Measurements from ENCODE around the gene CCDC9B.

Gene CCDC9B

GRCh38 chr15:40364251-40364650 is 23.5 kb upstream of the CCDC9B start:
- Histone ChIP-seq H3K4me3 (ENCODE audit: extremely low read depth, insufficient read depth, low read length, poor library complexity, severe bottlenecking) (no peak overlapping the region), H3K36me3 (ENCODE audit: control insufficient read depth, insufficient read depth, low read length) (no peaks in the 10 kb centered on the region), H3K4me1 (ENCODE audit: control insufficient read depth, insufficient read depth, low read length, poor library complexity, severe bottlenecking) (no peaks in the 10 kb centered on the region), H3K27ac (ENCODE audit: low read depth, low read length, severe bottlenecking) (no peak overlapping the region), H3K9me3 (ENCODE audit: control insufficient read depth, low read length) (no peaks in the 10 kb centered on the region)
- 70 to 81% methylated on average over 1 to 6 of the region's 6 CpGs for WGBS, 2 experiments (ENCODE audit: insufficient coverage in 2 of 2)

- H3K36me3 ChIP-seq (ENCODE audit: control insufficient read depth, insufficient read depth, low read length), result no peaks in the 10 kb centered on the region
- H3K4me1 ChIP-seq (ENCODE audit: control insufficient read depth, insufficient read depth, low read length, poor library complexity, severe bottlenecking), result no peaks in the 10 kb centered on the region
- H3K9me3 ChIP-seq (ENCODE audit: control insufficient read depth, low read length), result no peaks in the 10 kb centered on the region
- WGBS, 2 experiments (ENCODE audit: insufficient coverage in 2 of 2), result 87 to 89% methylated on average over 6 to 7 of the region's 8 CpGs
- no peak overlapping the region for H3K4me3 ChIP-seq (ENCODE audit: extremely low read depth, insufficient read depth, low read length, poor library complexity, severe bottlenecking)
- H3K27ac ChIP-seq (ENCODE audit: low read depth, low read length, severe bottlenecking), result no peak overlapping the region
Observed at GRCh38 chr15:40363611-40364010, 22.9 kb upstream of the CCDC9B start.

GRCh38 chr15:40361640-40362039 is 20.9 kb upstream of the CCDC9B start:
- Histone ChIP-seq H3K4me1 (ENCODE audit: control insufficient read depth, insufficient read depth, low read length, poor library complexity, severe bottlenecking) (no peaks in the 10 kb centered on the region), H3K4me3 (ENCODE audit: extremely low read depth, insufficient read depth, low read length, poor library complexity, severe bottlenecking) (no peak overlapping the region), H3K27ac (ENCODE audit: low read depth, low read length, severe bottlenecking) (no peak overlapping the region), H3K36me3 (ENCODE audit: control insufficient read depth, insufficient read depth, low read length) (no peaks in the 10 kb centered on the region), H3K9me3 (ENCODE audit: control insufficient read depth, low read length) (no peaks in the 10 kb centered on the region)
- 83 to 100% methylated on average over 1 to 2 of the region's 2 CpGs for WGBS, 2 experiments (ENCODE audit: insufficient coverage in 2 of 2)

- 85 to 87% methylated on average over 2 of the region's 4 CpGs for WGBS, 2 experiments (ENCODE audit: insufficient coverage in 2 of 2)
- Histone ChIP-seq H3K4me1 (ENCODE audit: control insufficient read depth, insufficient read depth, low read length, poor library complexity, severe bottlenecking) (no peaks in the 10 kb centered on the region), H3K9me3 (ENCODE audit: control insufficient read depth, low read length) (no peaks in the 10 kb centered on the region), H3K27ac (ENCODE audit: low read depth, low read length, severe bottlenecking) (no peak overlapping the region), H3K36me3 (ENCODE audit: control insufficient read depth, insufficient read depth, low read length) (no peaks in the 10 kb centered on the region), H3K4me3 (ENCODE audit: extremely low read depth, insufficient read depth, low read length, poor library complexity, severe bottlenecking) (no peak overlapping the region)
Observed at GRCh38 chr15:40360015-40360414, 19.3 kb upstream of the CCDC9B start.

- Histone ChIP-seq H3K9me3 (ENCODE audit: control insufficient read depth, low read length) (no peaks in the 10 kb centered on the region), H3K36me3 (ENCODE audit: control insufficient read depth, insufficient read depth, low read length) (no peaks in the 10 kb centered on the region), H3K27ac (ENCODE audit: low read depth, low read length, severe bottlenecking) (no peak overlapping the region), H3K4me3 (ENCODE audit: extremely low read depth, insufficient read depth, low read length, poor library complexity, severe bottlenecking) (peak overlapping the region; percentile 43), H3K4me1 (ENCODE audit: control insufficient read depth, insufficient read depth, low read length, poor library complexity, severe bottlenecking) (peaks cover 5% of the 10 kb centered on the region)
- 12 to 13% methylated on average over 20 to 21 of the region's 31 CpGs for WGBS, 2 experiments (ENCODE audit: insufficient coverage in 2 of 2)
Observed at GRCh38 chr15:40358471-40359353, 18.0 kb upstream of the CCDC9B start.

- H3K9me3 ChIP-seq (ENCODE audit: control insufficient read depth, low read length), result no peaks in the 10 kb centered on the region
- WGBS, 2 experiments (ENCODE audit: insufficient coverage in 2 of 2), result 2 to 6% methylated on average over 37 to 58 of the region's 82 CpGs
- H3K4me3 ChIP-seq (ENCODE audit: extremely low read depth, insufficient read depth, low read length, poor library complexity, severe bottlenecking), result peak within 1 kb of the TSS; percentile 43
- no peak within 1 kb of the TSS for H3K27ac ChIP-seq (ENCODE audit: low read depth, low read length, severe bottlenecking)
- no peaks in the 10 kb centered on the region for H3K36me3 ChIP-seq (ENCODE audit: control insufficient read depth, insufficient read depth, low read length)
- H3K4me1 ChIP-seq (ENCODE audit: control insufficient read depth, insufficient read depth, low read length, poor library complexity, severe bottlenecking), result peaks cover 5% of the 10 kb centered on the region
Observed at GRCh38 chr15:40357723-40358470, 17.2 kb upstream of the CCDC9B start, which contains the start of gene DISP2. DISP2 (plus strand) TSS chr15:40358219; CDS start chr15:40358322, 103 bp downstream.

- Histone ChIP-seq H3K36me3 (ENCODE audit: control insufficient read depth, insufficient read depth, low read length) (no peaks in the 10 kb centered on the region), H3K4me1 (ENCODE audit: control insufficient read depth, insufficient read depth, low read length, poor library complexity, severe bottlenecking) (peaks cover 5% of the 10 kb centered on the region), H3K27ac (ENCODE audit: low read depth, low read length, severe bottlenecking) (no peak overlapping the region), H3K4me3 (ENCODE audit: extremely low read depth, insufficient read depth, low read length, poor library complexity, severe bottlenecking) (peak overlapping the region; percentile 43), H3K9me3 (ENCODE audit: control insufficient read depth, low read length) (no peaks in the 10 kb centered on the region)
- no CpG with 5 or more reads among the region's 1 CpG for WGBS, 2 experiments (ENCODE audit: insufficient coverage in 2 of 2)
Observed at GRCh38 chr15:40357246-40357645, 16.5 kb upstream of the CCDC9B start.

GRCh38 chr15:40355976-40356585 is 15.3 kb upstream of the CCDC9B start:
- Histone ChIP-seq H3K4me1 (ENCODE audit: control insufficient read depth, insufficient read depth, low read length, poor library complexity, severe bottlenecking) (peaks cover 5% of the 10 kb centered on the region), H3K4me3 (ENCODE audit: extremely low read depth, insufficient read depth, low read length, poor library complexity, severe bottlenecking) (no peak overlapping the region), H3K9me3 (ENCODE audit: control insufficient read depth, low read length) (no peaks in the 10 kb centered on the region), H3K27ac (ENCODE audit: low read depth, low read length, severe bottlenecking) (no peak overlapping the region), H3K36me3 (ENCODE audit: control insufficient read depth, insufficient read depth, low read length) (no peaks in the 10 kb centered on the region)
- WGBS, 2 experiments (ENCODE audit: insufficient coverage in 2 of 2), result 83% methylated on average over 1 of the region's 5 CpGs; no CpG with 5 or more reads in 1 of the 2 experiments

GRCh38 chr15:40354408-40355171 is 13.9 kb upstream of the CCDC9B start:
- no peaks in the 10 kb centered on the region for H3K36me3 ChIP-seq (ENCODE audit: control insufficient read depth, insufficient read depth, low read length)
- H3K27ac ChIP-seq (ENCODE audit: low read depth, low read length, severe bottlenecking), result no peak overlapping the region
- no peaks in the 10 kb centered on the region for H3K9me3 ChIP-seq (ENCODE audit: control insufficient read depth, low read length)
- H3K4me3 ChIP-seq (ENCODE audit: extremely low read depth, insufficient read depth, low read length, poor library complexity, severe bottlenecking), result no peak overlapping the region
- whole genome bisulfite sequencing, 2 experiments (ENCODE audit: insufficient coverage in 2 of 2), result 8 to 44% methylated on average over 4 to 5 of the region's 9 CpGs
- peaks cover 5% of the 10 kb centered on the region for H3K4me1 ChIP-seq (ENCODE audit: control insufficient read depth, insufficient read depth, low read length, poor library complexity, severe bottlenecking)

GRCh38 chr15:40353697-40354096 is 13.0 kb upstream of the CCDC9B start:
- no peaks in the 10 kb centered on the region for H3K9me3 ChIP-seq (ENCODE audit: control insufficient read depth, low read length)
- H3K4me3 ChIP-seq (ENCODE audit: extremely low read depth, insufficient read depth, low read length, poor library complexity, severe bottlenecking), result no peak overlapping the region
- H3K27ac ChIP-seq (ENCODE audit: low read depth, low read length, severe bottlenecking), result no peak overlapping the region
- peaks cover 5% of the 10 kb centered on the region for H3K4me1 ChIP-seq (ENCODE audit: control insufficient read depth, insufficient read depth, low read length, poor library complexity, severe bottlenecking)
- 92 to 100% methylated on average over 4 of the region's 5 CpGs for WGBS, 2 experiments (ENCODE audit: insufficient coverage in 2 of 2)
- H3K36me3 ChIP-seq (ENCODE audit: control insufficient read depth, insufficient read depth, low read length), result no peaks in the 10 kb centered on the region
